CD4-positive, alpha-beta T cell (primary cell): ENCODE measurements around the gene N4BP2L1. TPM values are rescaled to one million over a fixed set of nuclear protein-coding genes. Genes with fewer than 3 reads are reported as not detected.

ENCODE experiments used
- ATAC-seq: fragments of 200-7000 bp; cut with Tn5 transposase; one replicate; pipeline ENCODE4 v1.10.0; 2022; ENCODE audit warnings: mild to moderate bottlenecking; ENCODE audit not compliant: poor library complexity
- CTCF ChIA-PET: fragments of 350-600 bp; sonication (Branson Sonifier 250); formaldehyde crosslinking; loops from one replicate; lab custom pipeline; 2021; ENCODE audit warnings: antibody characterized with exemption, inconsistent platforms; lab: Charles Lee
- POLR2A ChIA-PET: fragments of 350-600 bp; sonication (Branson Sonifier 250); formaldehyde crosslinking; loops from one replicate; lab custom pipeline; 2021; ENCODE audit warnings: antibody characterized with exemption, inconsistent platforms; lab: Charles Lee
- DNase-seq, 14 experiments: peaks; one replicate each; pipeline ENCODE4 v3.0.0-alpha.2; 2013 to 2020; ENCODE audit warnings: mixed read lengths in 2 of 14
- H3K27ac ChIP-seq, 2 donors: one replicate each; pipeline versions ENCODE4 v1.5.1 to v1.7.0; 2013; ENCODE audit warnings: low read length in 2 of 2, low read depth in 1 of 2, mild to moderate bottlenecking in 1 of 2
- H3K27me3 ChIP-seq, 2 experiments: 1 replicate in 1 of 2; 2 replicates in 1 of 2; pipeline versions ENCODE4 v1.6.1 to v1.7.0; 2013; ENCODE audit warnings: low read length in 2 of 2, control low read depth in 1 of 2, mild to moderate bottlenecking in 1 of 2, moderate library complexity in 1 of 2; ENCODE audit not compliant: insufficient read depth in 2 of 2, control insufficient read depth in 1 of 2
- H3K36me3 ChIP-seq: one replicate; pipeline ENCODE4 v1.6.1; 2013; ENCODE audit warnings: low read length, control low read depth; ENCODE audit not compliant: insufficient read depth
- H3K4me1 ChIP-seq: one replicate; pipeline ENCODE4 v1.6.1; 2013; ENCODE audit warnings: low read length, control low read depth; ENCODE audit not compliant: insufficient read depth
- H3K4me3 ChIP-seq: one replicate; pipeline ENCODE4 v1.5.1; 2013; ENCODE audit warnings: mild to moderate bottlenecking, low read length, moderate library complexity
- H3K9me3 ChIP-seq, 2 experiments: 1 replicate in 1 of 2; 2 replicates in 1 of 2; pipeline versions ENCODE4 v1.6.1 to v1.7.0; 2013; ENCODE audit warnings: low read length in 2 of 2, mild to moderate bottlenecking in 2 of 2, control low read depth in 1 of 2, moderate library complexity in 1 of 2; ENCODE audit not compliant: control insufficient read depth in 1 of 2, insufficient read depth in 1 of 2
- H3K27ac Mint-ChIP-seq: one replicate; pipeline ENCODE4 v1.8.0; 2020; ENCODE audit warnings: mixed read lengths
- H3K27me3 Mint-ChIP-seq: one replicate; pipeline ENCODE4 v1.8.0; 2021; ENCODE audit warnings: mixed read lengths
- H3K36me3 Mint-ChIP-seq: one replicate; pipeline ENCODE4 v1.8.0; 2021; ENCODE audit warnings: low read depth, mixed read lengths
- H3K4me1 Mint-ChIP-seq: one replicate; pipeline ENCODE4 v1.8.0; 2021; ENCODE audit warnings: low read depth, mixed read lengths
- H3K4me3 Mint-ChIP-seq: one replicate; pipeline ENCODE4 v1.8.0; 2020; ENCODE audit warnings: mild to moderate bottlenecking, mixed read lengths
- H3K9me3 Mint-ChIP-seq: one replicate; pipeline ENCODE4 v1.8.0; 2020; ENCODE audit warnings: mixed read lengths
- CTCF ChIP-seq: fragments of 200-600 bp; IDR thresholded peaks from one replicate; pipeline ENCODE4 v1.8.0; 2022; ENCODE audit warnings: antibody characterized with exemption, mild to moderate bottlenecking
- intact Hi-C, 2 experiments: fragments of 100-400 bp; cut with DNase I in 1 of 2; cut with micrococcal nuclease in 1 of 2; formaldehyde crosslinking; loops; one replicate each; pipeline versions ENCODE4 v1.15.1 to v1.9.0; 2023 to 2025; cut with DNase I, micrococcal nuclease
- total RNA-seq, 174 experiments: library from RNA in 2 of 174; stranded (reverse) in 2 of 174; gene quantifications; one replicate each; pipeline ENCODE4 v1.2.3 and lab custom pipeline; 2021 to 2026

The N4BP2L1 gene
- total RNA-seq, 2 experiments from 2014 or later: 47.5 to 50.5 TPM

DNA sequence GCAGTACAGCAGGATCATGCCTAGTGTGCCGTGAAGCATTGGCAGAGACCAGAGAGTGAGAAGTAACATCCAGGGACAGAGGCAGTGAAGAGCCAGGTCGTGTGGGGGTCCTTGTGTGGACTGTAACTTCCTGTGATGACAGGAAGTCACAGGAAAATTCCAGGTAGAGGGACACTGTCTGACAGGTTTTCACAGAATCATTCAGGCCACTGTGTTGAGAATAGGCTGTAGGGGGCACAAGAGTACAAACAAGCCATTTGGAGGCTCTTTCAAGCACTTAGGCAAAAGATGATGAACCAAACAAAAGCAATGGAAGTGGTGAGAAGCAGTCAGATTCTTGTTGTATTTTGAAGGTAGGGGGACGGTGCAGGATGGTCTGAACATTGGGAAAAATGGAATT, 46.4 kb downstream of the N4BP2L1 start:
- Mint-ChIP-seq H3K4me3 (no peak overlapping the region), H3K36me3 (no peaks in the 10 kb centered on the region), H3K27ac (no peak overlapping the region), H3K4me1 (no peaks in the 10 kb centered on the region), H3K27me3 (no peaks in the 10 kb centered on the region), H3K9me3 (no peaks in the 10 kb centered on the region)
- no peaks in the 10 kb centered on the region for H3K36me3 ChIP-seq
- H3K4me1 ChIP-seq: no peaks in the 10 kb centered on the region
- ATAC-seq (peak; percentile 56), DNase-seq (peak in 5 of 14 experiments; percentile 2 to 57 (median 47))
- CTCF ChIA-PET: interaction anchor here (1.1 kb wide), 1 partner anchor 47 kb away, joined by 3 read pairs; no protein-coding TSS in a partner anchor
- H3K9me3 ChIP-seq: no peaks in the 10 kb centered on the region
- no peaks in the 10 kb centered on the region for H3K27me3 ChIP-seq
- H3K4me3 ChIP-seq: no peak overlapping the region
- peak; percentile 57 for TF ChIP-seq CTCF
- POLR2A ChIA-PET: no interaction called here
- H3K27ac ChIP-seq: no peak overlapping the region
- intact Hi-C loops: loop anchor here (1.0 to 10.0 kb wide), 4 partner anchors 61 to 253 kb away; no protein-coding TSS in a partner anchor

- TF ChIP-seq CTCF: no peak
- no peaks in the 10 kb centered on the region for H3K27me3 Mint-ChIP-seq
- no peaks in the 10 kb centered on the region for H3K9me3 Mint-ChIP-seq
- H3K27ac Mint-ChIP-seq: no peak overlapping the region
- H3K4me3 Mint-ChIP-seq: no peak overlapping the region
- H3K9me3 ChIP-seq: no peaks in the 10 kb centered on the region
- ChIA-PET CTCF (no interaction called here), POLR2A (no interaction called here)
- no peak for ATAC-seq
- no peaks in the 10 kb centered on the region for H3K36me3 Mint-ChIP-seq
- no peak for DNase-seq
- H3K4me1 ChIP-seq: no peaks in the 10 kb centered on the region
- H3K27ac ChIP-seq: no peak overlapping the region
- intact Hi-C loops: no loop called here
- no peaks in the 10 kb centered on the region for H3K27me3 ChIP-seq
- H3K4me3 ChIP-seq: no peak overlapping the region
- no peaks in the 10 kb centered on the region for H3K36me3 ChIP-seq
- H3K4me1 Mint-ChIP-seq: no peaks in the 10 kb centered on the region
Observed at GRCh38 chr13:32378012-32378411, 49.9 kb downstream of the N4BP2L1 start.

DNA sequence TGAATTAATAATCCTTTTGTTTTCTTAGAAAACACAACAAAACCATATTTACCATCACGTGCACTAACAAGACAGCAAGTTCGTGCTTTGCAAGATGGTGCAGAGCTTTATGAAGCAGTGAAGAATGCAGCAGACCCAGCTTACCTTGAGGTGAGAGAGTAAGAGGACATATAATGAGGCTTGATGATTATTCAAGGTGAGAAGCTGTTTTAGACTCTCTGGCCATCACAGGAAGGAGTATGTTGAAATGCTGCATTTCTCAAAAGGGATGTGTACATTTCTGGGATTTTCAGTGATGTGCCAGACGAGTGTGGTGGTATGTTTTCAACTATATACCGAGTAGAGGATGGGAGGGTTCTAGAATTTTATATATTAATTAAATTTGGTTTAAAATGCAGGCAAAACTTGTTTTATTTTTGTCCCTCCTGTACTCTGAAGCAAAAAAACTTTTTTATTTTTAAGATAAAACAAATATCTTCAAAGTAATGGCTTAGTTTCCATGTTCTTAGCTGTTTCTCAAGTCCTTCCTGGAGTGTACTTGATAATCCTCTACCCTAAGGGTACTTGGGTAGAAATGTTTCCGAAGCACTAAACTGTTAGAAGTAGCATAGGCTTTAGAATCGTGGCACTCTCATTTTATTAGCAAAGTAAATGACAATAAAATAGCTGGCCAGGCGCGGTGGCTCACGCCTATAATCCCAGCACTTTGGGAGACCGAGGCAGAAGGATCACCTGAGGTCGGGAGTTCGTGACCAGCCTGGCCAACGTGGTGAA, 51.1 kb downstream of the N4BP2L1 start:
- POLR2A ChIA-PET: no interaction called here
- ATAC-seq (no peak), DNase-seq (no peak)
- Mint-ChIP-seq H3K27ac (no peak overlapping the region), H3K36me3 (no peaks in the 10 kb centered on the region), H3K27me3 (no peaks in the 10 kb centered on the region), H3K4me3 (no peak overlapping the region), H3K9me3 (no peaks in the 10 kb centered on the region), H3K4me1 (no peaks in the 10 kb centered on the region)
- no peak for TF ChIP-seq CTCF
- no peak overlapping the region for H3K4me3 ChIP-seq
- H3K9me3 ChIP-seq: no peaks in the 10 kb centered on the region
- H3K36me3 ChIP-seq: no peaks in the 10 kb centered on the region
- H3K27ac ChIP-seq: no peak overlapping the region
- no peaks in the 10 kb centered on the region for H3K4me1 ChIP-seq
- CTCF ChIA-PET: no interaction called here
- intact Hi-C loops: no loop called here
- H3K27me3 ChIP-seq: no peaks in the 10 kb centered on the region
